ENCODE data around the gene PER3.

DNA sequence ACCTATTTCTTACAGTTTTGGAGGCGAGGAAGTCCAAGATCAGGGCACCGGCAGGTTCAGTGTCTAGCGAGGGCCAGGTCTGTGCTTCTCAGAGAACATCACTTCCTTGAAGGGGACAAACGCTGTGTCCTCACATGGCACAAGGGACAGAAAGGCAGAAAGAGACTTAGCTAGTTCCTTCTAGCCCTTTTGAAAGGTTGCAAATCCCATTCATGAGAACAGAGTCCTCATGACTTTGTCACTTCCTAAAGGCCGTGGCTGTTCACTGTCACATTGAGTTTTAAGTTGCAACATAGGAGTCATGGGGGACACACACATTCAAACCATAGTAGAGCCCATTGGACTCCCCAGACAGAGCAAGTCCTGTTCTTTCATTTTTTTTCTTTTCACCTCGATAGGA is 27.4 kb downstream of the PER3 start:
- TF ChIP-seq, protein P1, sequence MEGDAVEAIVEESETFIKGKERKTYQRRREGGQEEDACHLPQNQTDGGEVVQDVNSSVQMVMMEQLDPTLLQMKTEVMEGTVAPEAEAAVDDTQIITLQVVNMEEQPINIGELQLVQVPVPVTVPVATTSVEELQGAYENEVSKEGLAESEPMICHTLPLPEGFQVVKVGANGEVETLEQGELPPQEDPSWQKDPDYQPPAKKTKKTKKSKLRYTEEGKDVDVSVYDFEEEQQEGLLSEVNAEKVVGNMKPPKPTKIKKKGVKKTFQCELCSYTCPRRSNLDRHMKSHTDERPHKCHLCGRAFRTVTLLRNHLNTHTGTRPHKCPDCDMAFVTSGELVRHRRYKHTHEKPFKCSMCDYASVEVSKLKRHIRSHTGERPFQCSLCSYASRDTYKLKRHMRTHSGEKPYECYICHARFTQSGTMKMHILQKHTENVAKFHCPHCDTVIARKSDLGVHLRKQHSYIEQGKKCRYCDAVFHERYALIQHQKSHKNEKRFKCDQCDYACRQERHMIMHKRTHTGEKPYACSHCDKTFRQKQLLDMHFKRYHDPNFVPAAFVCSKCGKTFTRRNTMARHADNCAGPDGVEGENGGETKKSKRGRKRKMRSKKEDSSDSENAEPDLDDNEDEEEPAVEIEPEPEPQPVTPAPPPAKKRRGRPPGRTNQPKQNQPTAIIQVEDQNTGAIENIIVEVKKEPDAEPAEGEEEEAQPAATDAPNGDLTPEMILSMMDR (IDR thresholded peaks at IDR 0.05): no peak
- no peak for TF ChIP-seq POLR2A (IDR thresholded peaks at IDR 0.05)
